GM19372 (cell line): Measurements from ENCODE around the gene MUC16.

Experiments
- ATAC-seq: cut with Tn5 transposase; IDR thresholded peaks from one replicate; pipeline ENCODE4 v1.9.1; 2021; ENCODE audit warnings: mild to moderate bottlenecking, low read depth, moderate library complexity; ENCODE audit not compliant: unreplicated experiment

Gene MUC16

DNA sequence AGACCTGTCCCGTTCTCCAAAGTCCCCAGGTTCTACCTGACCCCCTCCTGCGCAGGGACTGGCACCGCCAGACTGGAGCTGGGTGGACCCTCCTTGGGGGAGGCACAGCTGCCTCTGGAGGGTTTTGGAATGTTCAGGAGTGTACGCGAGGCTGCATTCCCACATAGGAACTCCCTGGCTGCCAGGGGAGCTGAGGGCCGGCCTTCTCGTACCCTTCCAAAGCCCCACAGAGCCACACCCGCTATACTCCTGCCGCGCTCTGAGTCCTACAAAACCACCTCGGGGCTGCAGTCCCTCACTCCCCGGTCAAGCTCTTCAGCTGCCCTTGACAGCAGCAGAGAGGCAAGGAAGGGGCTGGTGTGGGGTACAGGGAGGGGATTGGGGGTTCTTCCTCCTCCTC, 484 bp upstream of the MUC16 start:
- no peak for ATAC-seq

DNA sequence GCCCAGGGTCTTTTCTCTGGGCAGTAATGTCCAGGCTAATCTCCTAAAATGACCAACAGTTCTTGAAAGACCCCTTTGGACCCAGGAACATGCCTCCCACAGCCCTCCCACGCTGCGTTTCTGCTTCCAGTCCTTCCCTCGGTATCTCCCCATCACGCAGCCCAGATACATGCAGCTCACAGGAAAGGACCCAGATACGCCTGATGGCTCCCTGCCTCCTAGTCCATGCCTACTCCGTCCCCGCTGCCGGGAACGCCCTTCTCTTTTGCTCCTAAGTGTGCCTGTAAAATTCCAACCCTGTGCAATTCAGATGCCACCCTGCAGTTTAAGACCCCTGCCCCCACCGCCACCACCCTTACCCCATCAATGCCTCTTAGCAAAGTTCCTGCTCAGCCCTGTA, 778 bp downstream of the MUC16 start:
- no peak for ATAC-seq

DNA sequence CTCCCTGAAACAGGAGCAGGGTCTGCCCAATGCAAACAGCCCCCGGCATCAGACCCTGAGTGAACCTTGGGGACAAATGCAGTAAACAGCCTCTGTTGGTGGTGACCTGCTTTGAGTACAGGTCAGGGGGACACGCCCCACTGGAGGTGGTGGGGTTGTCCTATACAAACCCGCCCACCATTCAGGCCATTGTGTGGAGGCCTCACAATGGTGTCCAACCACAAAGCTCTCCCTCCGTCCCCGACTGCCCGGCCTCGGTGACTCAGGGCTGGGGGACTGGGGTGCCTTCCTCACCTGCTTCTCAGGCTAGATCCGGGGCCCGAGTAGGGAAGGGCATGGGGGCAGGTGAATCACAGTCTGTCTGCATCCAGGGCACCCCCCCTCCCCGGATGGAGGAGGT, 1.5 kb downstream of the MUC16 start:
- ATAC-seq, result no peak

DNA sequence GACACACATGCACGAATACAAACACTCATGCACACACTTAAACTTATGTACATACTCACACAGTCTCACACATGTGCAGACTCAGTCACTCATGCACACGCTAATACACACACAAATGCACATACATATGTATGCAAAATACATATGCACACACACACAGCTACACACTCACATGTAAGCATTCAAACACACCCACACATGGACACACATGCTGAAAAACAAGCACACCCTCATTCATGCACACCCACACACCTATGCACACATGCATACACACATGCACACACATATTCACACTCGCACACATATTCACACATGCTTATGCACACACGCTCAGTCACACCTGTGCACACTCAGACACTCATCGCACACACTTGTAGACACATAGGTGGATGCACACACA, 9.3 kb downstream of the MUC16 start:
- ATAC-seq, result no peak

DNA sequence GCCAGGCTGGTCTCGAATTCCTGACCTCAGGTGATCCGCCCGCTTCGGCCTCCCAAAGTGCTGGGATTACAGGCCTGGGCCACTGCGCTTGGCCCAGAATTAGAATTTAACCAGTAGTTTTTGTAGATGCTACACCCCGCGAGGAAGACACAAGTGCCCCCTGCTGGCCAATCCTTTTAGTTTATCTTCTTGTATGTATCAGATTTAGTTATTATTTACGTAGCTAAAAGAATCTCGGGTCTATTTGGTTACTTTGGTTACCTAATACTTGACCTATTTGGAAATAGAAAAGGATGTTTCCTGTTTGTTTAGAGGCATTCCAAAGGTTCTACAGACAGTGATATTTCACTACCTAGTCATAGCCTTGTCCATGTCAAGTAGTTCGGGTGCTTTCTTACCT, 22.0 kb downstream of the MUC16 start:
- no peak for ATAC-seq

DNA sequence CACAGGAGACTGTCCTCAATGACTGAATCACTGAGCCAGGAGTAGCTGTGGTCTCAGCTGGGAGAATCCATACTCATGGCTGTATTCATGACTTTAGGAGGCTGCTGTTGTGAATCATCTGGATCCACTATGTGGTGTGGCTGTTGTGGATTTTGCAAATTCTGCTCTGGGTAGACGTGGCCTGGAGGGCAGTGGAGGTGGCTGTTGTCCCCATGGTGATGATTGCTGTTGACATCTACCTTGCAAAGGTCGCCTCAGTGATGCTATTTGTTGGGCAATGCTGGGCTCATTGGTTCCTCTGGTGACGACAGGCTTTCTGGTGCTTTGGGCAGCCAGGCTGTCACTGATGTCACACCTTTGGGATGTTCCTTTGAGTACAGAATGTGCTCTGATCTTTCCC, 23.9 kb downstream of the MUC16 start:
- no peak for ATAC-seq

DNA sequence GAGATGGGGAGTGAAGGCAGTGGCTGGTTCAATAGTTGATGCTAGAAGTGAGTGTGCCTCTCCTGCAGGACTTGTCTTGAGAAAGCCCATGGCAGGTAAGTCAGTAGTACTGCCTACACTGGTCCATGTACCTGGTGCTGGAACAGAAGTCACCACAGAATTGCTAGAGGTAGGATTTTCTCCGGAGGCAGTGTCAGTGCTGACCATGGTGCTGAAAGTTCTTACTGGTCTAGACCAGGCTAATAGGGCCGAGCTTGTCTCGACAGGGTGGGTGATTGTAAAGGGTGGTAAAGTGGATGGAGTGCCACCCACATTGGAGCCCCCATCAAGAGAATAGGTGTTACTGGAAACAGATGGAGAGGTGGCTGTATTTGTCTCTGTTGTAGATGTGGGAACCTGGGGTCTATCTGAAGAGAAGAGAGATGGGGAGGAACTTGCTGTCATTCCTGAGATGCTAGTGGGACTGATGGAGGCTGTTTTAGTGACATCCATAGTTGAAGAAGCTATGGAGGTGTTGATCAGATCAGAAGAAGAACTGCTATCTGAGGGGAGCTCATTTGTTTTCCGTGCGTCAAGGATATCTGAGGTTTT, 36.6 kb downstream of the MUC16 start:
- ATAC-seq, result no peak

DNA sequence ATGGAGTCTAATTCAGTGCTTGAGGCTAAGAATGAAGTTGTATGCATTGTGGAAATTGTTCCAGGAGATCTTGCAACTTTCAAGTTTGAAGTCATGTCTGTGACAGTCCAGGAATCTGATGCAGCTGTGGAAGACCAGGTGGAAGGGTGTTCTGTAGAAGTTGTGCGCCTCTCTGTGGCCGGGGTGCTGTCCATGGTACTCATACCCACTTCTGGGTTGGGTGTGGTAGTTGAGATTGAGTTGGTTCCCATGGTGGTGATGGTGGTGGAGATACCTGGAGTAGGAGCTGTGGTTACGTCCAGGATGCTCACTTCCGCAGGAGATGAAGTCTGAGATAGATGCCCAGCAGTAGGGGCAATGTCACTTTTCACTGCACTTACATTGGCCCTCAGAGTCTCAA, 44.3 kb downstream of the MUC16 start:
- ATAC-seq, result no peak
